Caki2 (cell line): ENCODE measurements around the gene USP20. TPM values are rescaled to one million over a fixed set of nuclear protein-coding genes. Genes with fewer than 3 reads are reported as not detected.

Source experiments
- DNase-seq: peaks from one replicate; pipeline ENCODE4 v3.0.0-alpha.2; 2015; ENCODE audit warnings: low read depth
- in situ Hi-C: cut with HindIII; loops from 2 replicates; pipeline ENCODE4 v1.10.0; 2016; ENCODE audit warnings: low sequenced_read_pairs, low pct_unique_long_range_greater_than_20kb, mixed read lengths
- total RNA-seq: library from RNA; depleted of rRNA; stranded (reverse); fragments of >200 nt; shearing (Covaris generic); gene quantifications from 2 replicates; pipeline ENCODE4 v1.2.3, GENCODE V29; 2014; ENCODE audit warnings: low replicate concordance

USP20 gene
- total RNA-seq, 1 experiment from 2014 or later = 26.4 TPM

GRCh38 chr9:129867136-129868022 is 32.1 kb downstream of the USP20 start:
- in situ Hi-C loops = no loop called here

GRCh38 chr9:129868023-129868871 is 33.0 kb downstream of the USP20 start:
- DNase-seq = no peak
- in situ Hi-C loops = no loop called here

More at GRCh38 chr9:129867136-129868022, 32.1 kb downstream of the USP20 start:
- DNase-seq = no peak

GRCh38 chr9:129868872-129869486 is 33.7 kb downstream of the USP20 start:
- in situ Hi-C loops = no loop called here
- DNase-seq = no peak

GRCh38 chr9:129869585-129870501 is 34.6 kb downstream of the USP20 start:
- no peak for DNase-seq
- in situ Hi-C loops = no loop called here

GRCh38 chr9:129871046-129871445 is 35.8 kb downstream of the USP20 start:
- DNase-seq = no peak
- in situ Hi-C loops = no loop called here

- no peak for DNase-seq
- in situ Hi-C loops = no loop called here
Observed at GRCh38 chr9:129873563-129874190, 38.4 kb downstream of the USP20 start.

- in situ Hi-C loops = no loop called here
- no peak for DNase-seq
Observed at GRCh38 chr9:129874261-129875101, 39.2 kb downstream of the USP20 start.

- in situ Hi-C loops = no loop called here
- no peak for DNase-seq
Observed at GRCh38 chr9:129875181-129875611, 39.9 kb downstream of the USP20 start.

- no peak for DNase-seq
- in situ Hi-C loops = no loop called here
Observed at GRCh38 chr9:129875687-129876395, 40.6 kb downstream of the USP20 start.

- in situ Hi-C loops = no loop called here
- no peak for DNase-seq
Observed at GRCh38 chr9:129876815-129877214, 41.6 kb downstream of the USP20 start.

GRCh38 chr9:129878291-129878690 is 43.0 kb downstream of the USP20 start:
- in situ Hi-C loops = no loop called here
- no peak for DNase-seq

GRCh38 chr9:129879103-129879699 is 43.9 kb downstream of the USP20 start:
- DNase-seq = no peak
- in situ Hi-C loops = no loop called here

- in situ Hi-C loops = no loop called here
- no peak for DNase-seq
Observed at GRCh38 chr9:129879991-129880653, 44.9 kb downstream of the USP20 start.

GRCh38 chr9:129880654-129881546 is 45.6 kb downstream of the USP20 start:
- DNase-seq = no peak
- in situ Hi-C loops = no loop called here
